Natural killer cell (primary cell): ENCODE results near the gene ALKBH7. TPM values are rescaled to one million over a fixed set of nuclear protein-coding genes. Genes with fewer than 3 reads are reported as not detected.
A peak's percentile ranks its signal among the peaks of the same experiment; 100 is the strongest.

Experiments
- ATAC-seq, 3 donors: fragments of 150-1000 bp in 2 of 3; fragments of 200-7000 bp in 1 of 3; cut with Tn5 transposase; 1 replicate in 1 of 3; 2 replicates in 2 of 3; pipeline ENCODE4 v1.10.0; 2021; ENCODE audit warnings: mild to moderate bottlenecking in 2 of 3, moderate library complexity in 2 of 3
- DNase-seq, 2 donors: peaks; one replicate each; pipeline versions ENCODE4 v3.0.0 to v3.0.0-alpha.2; 2013 to 2021; ENCODE audit warnings: mixed read lengths in 1 of 2
- H3K27ac ChIP-seq: one replicate; pipeline ENCODE4 v1.5.1; 2013; ENCODE audit warnings: mild to moderate bottlenecking, low read length
- H3K27me3 ChIP-seq: one replicate; pipeline ENCODE4 v1.6.1; 2013; ENCODE audit warnings: low read length; ENCODE audit not compliant: control insufficient read depth, insufficient read depth
- H3K36me3 ChIP-seq: one replicate; pipeline ENCODE4 v1.6.1; 2013; ENCODE audit warnings: low read length; ENCODE audit not compliant: control insufficient read depth, insufficient read depth
- H3K4me1 ChIP-seq: one replicate; pipeline ENCODE4 v1.6.1; 2013; ENCODE audit warnings: low read length; ENCODE audit not compliant: control insufficient read depth, insufficient read depth
- H3K4me3 ChIP-seq: one replicate; pipeline ENCODE4 v1.5.1; 2013; ENCODE audit warnings: low read length
- H3K9me3 ChIP-seq: one replicate; pipeline ENCODE4 v1.6.1; 2013; ENCODE audit warnings: low read length; ENCODE audit not compliant: control insufficient read depth, insufficient read depth
- H3K27ac Mint-ChIP-seq, 2 donors: one replicate each; pipeline ENCODE4 v1.8.0; 2022; ENCODE audit warnings: mild to moderate bottlenecking in 2 of 2, mixed read lengths in 2 of 2, moderate library complexity in 1 of 2
- H3K27me3 Mint-ChIP-seq, 2 donors: one replicate each; pipeline ENCODE4 v1.8.0; 2022; ENCODE audit warnings: low read depth in 2 of 2, mixed read lengths in 2 of 2
- H3K36me3 Mint-ChIP-seq: one replicate; pipeline ENCODE4 v1.8.0; 2022; ENCODE audit warnings: mixed read lengths
- H3K4me1 Mint-ChIP-seq, 2 donors: one replicate each; pipeline ENCODE4 v1.8.0; 2022; ENCODE audit warnings: mixed read lengths in 2 of 2
- H3K4me3 Mint-ChIP-seq: one replicate; pipeline ENCODE4 v1.8.0; 2022; ENCODE audit warnings: mild to moderate bottlenecking, moderate library complexity, mixed read lengths
- H3K9me3 Mint-ChIP-seq, 2 donors: one replicate each; pipeline ENCODE4 v1.8.0; 2022; ENCODE audit warnings: mixed read lengths in 2 of 2
- CTCF ChIP-seq: fragments of 200-600 bp; IDR thresholded peaks from one replicate; pipeline ENCODE4 v1.8.0; 2022; ENCODE audit warnings: antibody characterized with exemption
- WGBS: methylation state at CpG from one replicate; pipeline ENCODE4 v1.1.7; 2013; ENCODE audit warnings: missing lambda C conversion rate; ENCODE audit not compliant: insufficient coverage; 5-methylcytosine and 5-hydroxymethylcytosine counted together
- intact Hi-C: fragments of 100-400 bp; cut with micrococcal nuclease; formaldehyde crosslinking; loops from one replicate; pipeline ENCODE4 v1.14.2; 2022
- total RNA-seq, 4 donors: library from RNA; stranded (reverse); fragments of 120-200 nt in 1 of 4; gene quantifications; one replicate each; pipeline versions ENCODE4 v1.2.3 to v1.2.4, GENCODE V29; 2013 to 2022

Gene ALKBH7
- total RNA-seq, 3 donors from 2014 or later (not counting 1 experiment from before 2014, with no cell fraction given): 23.7 to 30.4 (median 25.9) TPM

GRCh38 chr19:6392221-6393073 is 19.9 kb downstream of the ALKBH7 start:
- no peak for TF ChIP-seq CTCF
- peak in 1 of 2 donors; percentile 19 for DNase-seq
- 4% methylated on average over 29 of the region's 30 CpGs for WGBS
- H3K4me1 Mint-ChIP-seq: peaks cover 26 to 30% of the 10 kb centered on the region in 2 donors
- H3K4me3 Mint-ChIP-seq: peak overlapping the region; percentile 97
- Histone ChIP-seq H3K27me3 (no peaks in the 10 kb centered on the region), H3K9me3 (no peaks in the 10 kb centered on the region), H3K27ac (peak overlapping the region; percentile 96), H3K4me1 (peaks cover 18% of the 10 kb centered on the region), H3K36me3 (peaks cover 26% of the 10 kb centered on the region), H3K4me3 (peak overlapping the region; percentile 89)
- H3K36me3 Mint-ChIP-seq: no peaks in the 10 kb centered on the region
- no peak for ATAC-seq
- no peaks in the 10 kb centered on the region for H3K27me3 Mint-ChIP-seq
- H3K9me3 Mint-ChIP-seq: no peaks in the 10 kb centered on the region
- peak overlapping the region; percentile 96 to 97 for H3K27ac Mint-ChIP-seq
- intact Hi-C loops: loop anchor here (1.0 kb wide), 2 partner anchors 19 to 33 kb away; no protein-coding TSS in a partner anchor

GRCh38 chr19:6393074-6393982 is 20.7 kb downstream of the ALKBH7 start, which contains the start of gene GTF2F1:
GTF2F1 (minus strand) TSS chr19:6393164; CDS start chr19:6392995, 169 bp downstream.
- Mint-ChIP-seq H3K4me1 (peaks cover 23 to 30% of the 10 kb centered on the region in 2 donors), H3K36me3 (no peaks in the 10 kb centered on the region), H3K27me3 (no peaks in the 10 kb centered on the region), H3K4me3 (peak within 1 kb of the TSS; percentile 97), H3K27ac (peak within 1 kb of the TSS; percentile 96 to 97), H3K9me3 (no peaks in the 10 kb centered on the region)
- Histone ChIP-seq H3K4me3 (peak within 1 kb of the TSS; percentile 89), H3K27ac (peak within 1 kb of the TSS; percentile 96), H3K4me1 (peaks cover 18% of the 10 kb centered on the region), H3K36me3 (peaks cover 19% of the 10 kb centered on the region), H3K27me3 (no peaks in the 10 kb centered on the region), H3K9me3 (no peaks in the 10 kb centered on the region)
- WGBS: under 1% methylated on average over 69 of the region's 69 CpGs
- DNase-seq: peak; percentile 89 to 98
- no peak for TF ChIP-seq CTCF
- intact Hi-C loops: loop anchor here (1.0 kb wide), 2 partner anchors 20 to 32 kb away; no protein-coding TSS in a partner anchor
- ATAC-seq: peak; percentile 86 to 91 (median 87)

GRCh38 chr19:6393983-6394412 is 21.4 kb downstream of the ALKBH7 start:
- Mint-ChIP-seq H3K27me3 (no peaks in the 10 kb centered on the region), H3K9me3 (no peaks in the 10 kb centered on the region), H3K27ac (peak overlapping the region; percentile 96 to 97), H3K4me1 (peaks cover 22 to 30% of the 10 kb centered on the region in 2 donors), H3K36me3 (no peaks in the 10 kb centered on the region), H3K4me3 (peak overlapping the region; percentile 97)
- peak in 1 of 2 donors; percentile 89 for DNase-seq
- no peaks in the 10 kb centered on the region for H3K9me3 ChIP-seq
- peak overlapping the region; percentile 89 for H3K4me3 ChIP-seq
- H3K27me3 ChIP-seq: no peaks in the 10 kb centered on the region
- 10% methylated on average over 10 of the region's 14 CpGs for WGBS
- intact Hi-C loops: loop anchor here (1.0 kb wide), 2 partner anchors 21 to 31 kb away; no protein-coding TSS in a partner anchor
- peak in 1 of 3 donors; percentile 28 for ATAC-seq
- peaks cover 12% of the 10 kb centered on the region for H3K36me3 ChIP-seq
- peak overlapping the region; percentile 96 for H3K27ac ChIP-seq
- peaks cover 18% of the 10 kb centered on the region for H3K4me1 ChIP-seq
- TF ChIP-seq CTCF: no peak
